Measurements from ENCODE around the gene KMT5B.

The KMT5B gene

DNA sequence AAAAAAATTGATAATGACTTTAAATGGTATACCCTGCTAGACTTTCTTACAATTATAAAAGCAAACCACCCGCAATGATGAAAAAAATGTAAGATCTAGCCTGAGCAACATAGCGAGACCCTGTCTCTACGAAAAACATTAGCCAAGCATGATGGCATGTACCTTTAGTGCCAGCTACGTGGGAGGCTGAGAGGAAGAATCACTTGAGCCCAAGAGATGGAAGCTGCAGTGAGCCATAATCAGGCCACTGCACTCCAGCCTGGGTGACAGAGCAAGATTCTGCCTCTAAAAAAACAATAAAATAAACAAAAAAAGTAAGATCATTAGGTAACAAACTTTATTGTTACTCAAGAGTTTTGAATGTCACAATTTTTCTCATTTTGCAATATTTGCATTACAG is 39.2 kb downstream of the KMT5B start:
- Histone ChIP-seq H3K9me3 (ENCODE audit: control insufficient read depth, low read length) (no peaks in the 10 kb centered on the region), H3K36me3 (ENCODE audit: control insufficient read depth, insufficient read depth, low read length, severe bottlenecking) (peaks cover 90% of the 10 kb centered on the region)

GRCh38 chr11:68169442-68169841 is 43.7 kb downstream of the KMT5B start:
- H3K9ac ChIP-seq (ENCODE audit: low read length), result no peak overlapping the region
- no peaks in the 10 kb centered on the region for H3K27me3 ChIP-seq (replicated peaks; ENCODE audit: control insufficient read depth, insufficient read depth, low read length)
- no peak overlapping the region for H3K4me3 ChIP-seq (ENCODE audit: low read length)
- H3K9me3 ChIP-seq (ENCODE audit: control insufficient read depth, low read length), result no peaks in the 10 kb centered on the region
- peaks cover 11% of the 10 kb centered on the region for H3K4me1 ChIP-seq (ENCODE audit: control insufficient read depth, insufficient read depth, low read length)
- DNase-seq (ENCODE audit: low read depth), result no peak
- peaks cover 87% of the 10 kb centered on the region for H3K36me3 ChIP-seq (ENCODE audit: control insufficient read depth, insufficient read depth, low read length, severe bottlenecking)

More for the DNA sequence above, 39.2 kb downstream of the KMT5B start:
- Histone ChIP-seq H3K9ac (ENCODE audit: low read length) (no peak overlapping the region), H3K4me3 (ENCODE audit: low read length) (no peak overlapping the region), H3K27me3 (replicated peaks; ENCODE audit: control insufficient read depth, insufficient read depth, low read length) (no peaks in the 10 kb centered on the region), H3K4me1 (ENCODE audit: control insufficient read depth, insufficient read depth, low read length) (peaks cover 14% of the 10 kb centered on the region)
- no peak for DNase-seq (ENCODE audit: low read depth)

DNA sequence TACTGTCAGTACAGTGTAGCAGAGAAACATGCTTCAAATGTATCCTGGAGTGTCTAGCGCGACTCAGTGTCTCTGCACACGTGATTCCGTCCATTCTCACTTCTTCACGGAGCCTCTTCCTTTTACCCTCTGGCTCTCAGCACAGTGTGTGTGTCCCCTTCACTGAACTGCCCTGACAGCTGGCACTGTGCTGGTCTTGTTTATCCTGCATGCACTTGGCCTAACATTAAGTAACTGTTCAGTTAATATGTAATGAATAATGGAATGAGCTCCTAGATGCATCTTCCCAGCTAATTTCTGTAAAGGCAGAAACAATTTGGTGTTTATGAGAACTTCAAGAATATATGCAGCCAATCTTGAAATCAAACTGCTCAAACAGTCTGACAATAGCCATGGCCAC is 44.4 kb downstream of the KMT5B start:
- peaks cover 4% of the 10 kb centered on the region for H3K4me1 ChIP-seq (ENCODE audit: control insufficient read depth, insufficient read depth, low read length)
- H3K9me3 ChIP-seq (ENCODE audit: control insufficient read depth, low read length), result no peaks in the 10 kb centered on the region
- H3K9ac ChIP-seq (ENCODE audit: low read length), result no peak overlapping the region
- H3K36me3 ChIP-seq (ENCODE audit: control insufficient read depth, insufficient read depth, low read length, severe bottlenecking), result peaks cover 83% of the 10 kb centered on the region
- no peak for DNase-seq (ENCODE audit: low read depth)
- no peaks in the 10 kb centered on the region for H3K27me3 ChIP-seq (replicated peaks; ENCODE audit: control insufficient read depth, insufficient read depth, low read length)
- H3K4me3 ChIP-seq (ENCODE audit: low read length), result no peak overlapping the region

- no peak overlapping the region for H3K4me3 ChIP-seq (ENCODE audit: low read length)
- H3K9me3 ChIP-seq (ENCODE audit: control insufficient read depth, low read length), result no peaks in the 10 kb centered on the region
- DNase-seq (ENCODE audit: low read depth), result no peak
- peaks cover 79% of the 10 kb centered on the region for H3K36me3 ChIP-seq (ENCODE audit: control insufficient read depth, insufficient read depth, low read length, severe bottlenecking)
- no peaks in the 10 kb centered on the region for H3K4me1 ChIP-seq (ENCODE audit: control insufficient read depth, insufficient read depth, low read length)
- H3K27me3 ChIP-seq (replicated peaks; ENCODE audit: control insufficient read depth, insufficient read depth, low read length), result no peaks in the 10 kb centered on the region
- no peak overlapping the region for H3K9ac ChIP-seq (ENCODE audit: low read length)
These were observed 45.6 kb downstream of the KMT5B start for GRCh38 chr11:68167474-68167873.

GRCh38 chr11:68166969-68167368 is 46.1 kb downstream of the KMT5B start:
- H3K4me3 ChIP-seq (ENCODE audit: low read length), result no peak overlapping the region
- H3K4me1 ChIP-seq (ENCODE audit: control insufficient read depth, insufficient read depth, low read length), result no peaks in the 10 kb centered on the region
- H3K36me3 ChIP-seq (ENCODE audit: control insufficient read depth, insufficient read depth, low read length, severe bottlenecking), result peaks cover 74% of the 10 kb centered on the region

GRCh38 chr11:68165601-68166000 is 47.5 kb downstream of the KMT5B start:
- H3K9me3 ChIP-seq (ENCODE audit: control insufficient read depth, low read length), result no peaks in the 10 kb centered on the region
- no peak overlapping the region for H3K4me3 ChIP-seq (ENCODE audit: low read length)
- no peaks in the 10 kb centered on the region for H3K27me3 ChIP-seq (replicated peaks; ENCODE audit: control insufficient read depth, insufficient read depth, low read length)
- H3K36me3 ChIP-seq (ENCODE audit: control insufficient read depth, insufficient read depth, low read length, severe bottlenecking), result peaks cover 61% of the 10 kb centered on the region
- no peak overlapping the region for H3K9ac ChIP-seq (ENCODE audit: low read length)
- DNase-seq (ENCODE audit: low read depth), result no peak
- H3K4me1 ChIP-seq (ENCODE audit: control insufficient read depth, insufficient read depth, low read length), result peaks cover 3% of the 10 kb centered on the region

More at GRCh38 chr11:68166969-68167368, 46.1 kb downstream of the KMT5B start:
- H3K9ac ChIP-seq (ENCODE audit: low read length), result no peak overlapping the region
- H3K27me3 ChIP-seq (replicated peaks; ENCODE audit: control insufficient read depth, insufficient read depth, low read length), result no peaks in the 10 kb centered on the region
- no peaks in the 10 kb centered on the region for H3K9me3 ChIP-seq (ENCODE audit: control insufficient read depth, low read length)
- no peak for DNase-seq (ENCODE audit: low read depth)

DNA sequence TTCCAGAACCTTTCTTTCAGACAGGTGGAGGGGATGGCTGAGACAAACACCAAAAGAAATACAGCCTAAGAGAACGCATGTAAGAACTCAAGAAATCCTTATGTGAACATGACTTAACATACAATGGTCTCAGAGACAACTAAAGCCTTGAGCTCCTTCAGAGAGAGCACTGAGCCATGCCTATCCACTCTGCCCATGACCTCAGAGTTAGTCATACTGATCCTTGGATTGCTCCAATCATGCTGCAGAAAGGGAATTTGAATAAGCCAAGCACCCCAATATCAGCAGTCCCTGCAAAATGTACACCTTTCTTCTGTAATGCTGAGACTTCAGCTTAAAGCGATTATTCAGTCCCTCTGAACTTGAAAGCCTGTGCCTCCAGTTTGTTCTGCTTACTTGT is 48.7 kb downstream of the KMT5B start:
- no peak overlapping the region for H3K4me3 ChIP-seq (ENCODE audit: low read length)
- H3K9ac ChIP-seq (ENCODE audit: low read length), result no peak overlapping the region
- H3K27me3 ChIP-seq (replicated peaks; ENCODE audit: control insufficient read depth, insufficient read depth, low read length), result no peaks in the 10 kb centered on the region
- peak; percentile 13 for DNase-seq (ENCODE audit: low read depth)
- H3K36me3 ChIP-seq (ENCODE audit: control insufficient read depth, insufficient read depth, low read length, severe bottlenecking), result peaks cover 49% of the 10 kb centered on the region
- peaks cover 13% of the 10 kb centered on the region for H3K4me1 ChIP-seq (ENCODE audit: control insufficient read depth, insufficient read depth, low read length)
- H3K9me3 ChIP-seq (ENCODE audit: control insufficient read depth, low read length), result no peaks in the 10 kb centered on the region

DNA sequence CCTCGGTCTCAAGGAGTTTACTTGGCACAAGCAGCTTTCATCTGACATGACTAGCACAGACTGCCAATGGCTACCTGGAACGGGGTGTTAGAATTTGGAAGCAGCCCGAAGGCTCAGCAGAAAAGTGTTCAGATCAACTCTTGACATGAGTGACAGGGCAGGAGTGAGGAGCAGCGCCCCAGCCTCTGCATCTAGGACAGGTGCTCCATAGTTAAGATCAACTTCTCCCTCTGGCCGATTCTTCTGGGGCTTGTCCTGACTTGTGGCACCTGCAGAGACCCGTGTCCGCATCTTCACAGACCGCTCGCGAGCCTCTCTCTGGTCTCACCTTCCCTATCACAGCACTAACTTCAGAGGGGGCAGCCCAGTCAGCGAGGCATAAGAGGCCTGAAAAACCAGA is 49.4 kb downstream of the KMT5B start:
- Histone ChIP-seq H3K27me3 (replicated peaks; ENCODE audit: control insufficient read depth, insufficient read depth, low read length) (no peaks in the 10 kb centered on the region), H3K36me3 (ENCODE audit: control insufficient read depth, insufficient read depth, low read length, severe bottlenecking) (peaks cover 43% of the 10 kb centered on the region)

GRCh38 chr11:68160100-68160695 is 52.9 kb downstream of the KMT5B start:
- no peaks in the 10 kb centered on the region for H3K9me3 ChIP-seq (ENCODE audit: control insufficient read depth, low read length)
- no peak for DNase-seq (ENCODE audit: low read depth)
- peaks cover 29% of the 10 kb centered on the region for H3K36me3 ChIP-seq (ENCODE audit: control insufficient read depth, insufficient read depth, low read length, severe bottlenecking)
- peaks cover 13% of the 10 kb centered on the region for H3K4me1 ChIP-seq (ENCODE audit: control insufficient read depth, insufficient read depth, low read length)
- no peaks in the 10 kb centered on the region for H3K27me3 ChIP-seq (replicated peaks; ENCODE audit: control insufficient read depth, insufficient read depth, low read length)
- no peak overlapping the region for H3K9ac ChIP-seq (ENCODE audit: low read length)
- no peak overlapping the region for H3K4me3 ChIP-seq (ENCODE audit: low read length)

More for the DNA sequence above, 49.4 kb downstream of the KMT5B start:
- H3K4me3 ChIP-seq (ENCODE audit: low read length), result no peak overlapping the region
- no peaks in the 10 kb centered on the region for H3K9me3 ChIP-seq (ENCODE audit: control insufficient read depth, low read length)
- peaks cover 13% of the 10 kb centered on the region for H3K4me1 ChIP-seq (ENCODE audit: control insufficient read depth, insufficient read depth, low read length)
- no peak overlapping the region for H3K9ac ChIP-seq (ENCODE audit: low read length)
- no peak for DNase-seq (ENCODE audit: low read depth)

DNA sequence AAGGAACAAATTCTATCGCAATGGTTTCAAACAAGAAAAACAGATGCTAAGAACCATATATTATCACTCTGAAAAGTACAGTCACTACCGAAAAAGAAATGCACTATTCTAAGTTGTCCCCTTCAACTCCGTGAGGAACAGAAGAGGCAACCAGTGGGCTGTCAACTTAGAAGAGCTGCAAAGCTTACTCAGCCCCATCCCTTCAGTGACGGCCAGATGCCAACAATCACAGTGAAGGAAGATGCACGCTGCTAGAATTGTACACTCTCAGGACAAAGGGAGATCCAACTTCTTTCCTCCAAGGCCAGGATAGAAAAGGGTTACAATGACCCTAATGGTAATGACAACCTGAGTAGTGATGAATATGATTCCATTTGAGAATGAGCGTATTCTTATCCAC is 53.4 kb downstream of the KMT5B start:
- no peak for DNase-seq (ENCODE audit: low read depth)
- Histone ChIP-seq H3K36me3 (ENCODE audit: control insufficient read depth, insufficient read depth, low read length, severe bottlenecking) (peaks cover 33% of the 10 kb centered on the region), H3K27me3 (replicated peaks; ENCODE audit: control insufficient read depth, insufficient read depth, low read length) (no peaks in the 10 kb centered on the region), H3K4me1 (ENCODE audit: control insufficient read depth, insufficient read depth, low read length) (peaks cover 13% of the 10 kb centered on the region), H3K9me3 (ENCODE audit: control insufficient read depth, low read length) (no peaks in the 10 kb centered on the region), H3K9ac (ENCODE audit: low read length) (no peak overlapping the region), H3K4me3 (ENCODE audit: low read length) (no peak overlapping the region)

DNA sequence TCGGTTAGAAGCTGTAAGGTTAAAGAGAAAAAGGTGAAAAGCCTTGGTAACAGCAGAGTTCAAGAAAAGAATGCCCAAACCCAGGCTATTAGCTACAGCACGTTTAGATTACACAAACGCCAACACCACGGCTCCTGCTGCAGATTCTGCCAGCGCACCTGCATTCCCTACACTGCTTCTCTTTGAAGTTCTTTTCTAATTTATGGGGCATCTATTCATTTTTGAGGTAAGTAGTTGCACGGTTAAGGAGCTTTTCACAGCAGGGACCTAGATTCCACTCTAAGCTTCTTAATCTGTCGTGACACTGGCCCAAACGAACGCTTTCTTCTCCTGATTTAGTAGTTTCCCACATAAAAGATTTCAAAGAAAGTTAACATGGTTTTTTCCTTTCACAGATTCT is 53.9 kb downstream of the KMT5B start:
- DNase-seq (ENCODE audit: low read depth), result no peak
- H3K9ac ChIP-seq (ENCODE audit: low read length), result no peak overlapping the region
- H3K4me3 ChIP-seq (ENCODE audit: low read length), result no peak overlapping the region
- peaks cover 33% of the 10 kb centered on the region for H3K36me3 ChIP-seq (ENCODE audit: control insufficient read depth, insufficient read depth, low read length, severe bottlenecking)
- peaks cover 13% of the 10 kb centered on the region for H3K4me1 ChIP-seq (ENCODE audit: control insufficient read depth, insufficient read depth, low read length)
- H3K9me3 ChIP-seq (ENCODE audit: control insufficient read depth, low read length), result no peaks in the 10 kb centered on the region
- no peaks in the 10 kb centered on the region for H3K27me3 ChIP-seq (replicated peaks; ENCODE audit: control insufficient read depth, insufficient read depth, low read length)

GRCh38 chr11:68158580-68158979 is 54.5 kb downstream of the KMT5B start:
- Histone ChIP-seq H3K9me3 (ENCODE audit: control insufficient read depth, low read length) (no peaks in the 10 kb centered on the region), H3K4me3 (ENCODE audit: low read length) (no peak overlapping the region), H3K4me1 (ENCODE audit: control insufficient read depth, insufficient read depth, low read length) (peaks cover 13% of the 10 kb centered on the region), H3K9ac (ENCODE audit: low read length) (no peak overlapping the region), H3K27me3 (replicated peaks; ENCODE audit: control insufficient read depth, insufficient read depth, low read length) (no peaks in the 10 kb centered on the region), H3K36me3 (ENCODE audit: control insufficient read depth, insufficient read depth, low read length, severe bottlenecking) (peaks cover 28% of the 10 kb centered on the region)
- DNase-seq (ENCODE audit: low read depth), result no peak

Data from adipocyte (in vitro differentiated cells).